ENCODE data around the gene INPP5A. TPM values are rescaled to one million over a fixed set of nuclear protein-coding genes. Genes with fewer than 3 reads are reported as not detected.

The INPP5A gene
- total and polyA plus RNA-seq, 10 of the 15 experiments (the other 5 are each of a cell fraction or from before 2014, with no cell fraction given), result 0.52 to 15.0 (median 6.3) TPM

- H3K9me3 ChIP-seq (replicated peaks; ENCODE audit: control insufficient read depth, insufficient read depth, low read length), result no peaks in the 10 kb centered on the region
- BruUV-seq (replicated peaks), result TSS peak; percentile 54
- peaks cover 35% of the 10 kb centered on the region for H3K4me1 ChIP-seq (ENCODE audit: control insufficient read depth, insufficient read depth, low read length)
- SMC1A ChIA-PET (ENCODE audit: uncharacterized antibody, unreplicated experiment), result interaction anchor here (1.2 to 5.5 kb wide), 13 partner anchors 8 to 86 kb away, joined by 3 to 61 read pairs (median 6); no protein-coding TSS in a partner anchor
- no peak for FAIRE-seq
- H3K27me3 ChIP-seq (replicated peaks in 1 of 2; ENCODE audit: control insufficient read depth in 2 of 2, insufficient read depth in 2 of 2, low read length in 1 of 2), result no peaks in the 10 kb centered on the region
- in situ Hi-C loops (cut with MboI), result no loop called here
- H4K20me1 ChIP-seq (ENCODE audit: control insufficient read depth, insufficient read depth), result peaks cover 2% of the 10 kb centered on the region; the same call in 1 of the 2 replicates
- intact Hi-C loops (cut with micrococcal nuclease; ENCODE audit: unreplicated experiment), result loop anchor here (5.0 kb wide), 2 partner anchors 97 to 218 kb away; no protein-coding TSS in a partner anchor
- no peaks in the 10 kb centered on the region for H3K36me3 ChIP-seq (ENCODE audit: control insufficient read depth in 2 of 2, insufficient read depth in 2 of 2, low read length in 1 of 2)
- peaks cover 21% of the 10 kb centered on the region for H3K79me2 ChIP-seq (ENCODE audit: control insufficient read depth, insufficient read depth, low read length)
- no peak for DNase-seq (ENCODE audit: low read depth, low spot score)
- no peak overlapping the region for H3K9ac ChIP-seq (ENCODE audit: control insufficient read depth, insufficient read depth, low read length)
- 37% methylated on average over 5 of the region's 5 CpGs for WGBS (ENCODE audit: insufficient coverage, insufficient replicate concordance, low lambda C conversion rate, missing lambda C conversion rate)
- POLR2A ChIA-PET, result interaction anchor here (0.9 to 4.6 kb wide), 10 partner anchors 11 to 640 kb away, joined by 3 to 29 read pairs (median 6); partner anchors contain the start of gene PPP2R2D
- CTCF ChIA-PET, result interaction anchor here (1.0 to 4.5 kb wide), 12 partner anchors 9 to 97 kb away, joined by 3 to 27 read pairs (median 8); no protein-coding TSS in a partner anchor
- peak overlapping the region; percentile 78 for H3K4me3 ChIP-seq
- peak overlapping the region; percentile 92 for H3K4me2 ChIP-seq (ENCODE audit: control insufficient read depth, insufficient read depth)
- no peak for ATAC-seq
- RAD21 ChIA-PET (ENCODE audit: unreplicated experiment), result interaction anchor here (0.9 to 6.1 kb wide), 12 partner anchors 11 to 99 kb away, joined by 3 to 91 read pairs (median 16); no protein-coding TSS in a partner anchor
- no peak overlapping the region for H3K27ac ChIP-seq (ENCODE audit: control insufficient read depth, insufficient read depth)
- H2AFZ ChIP-seq (ENCODE audit: control insufficient read depth, low read depth, low read length), result no peak overlapping the region
- TF ChIP-seq, protein P1, sequence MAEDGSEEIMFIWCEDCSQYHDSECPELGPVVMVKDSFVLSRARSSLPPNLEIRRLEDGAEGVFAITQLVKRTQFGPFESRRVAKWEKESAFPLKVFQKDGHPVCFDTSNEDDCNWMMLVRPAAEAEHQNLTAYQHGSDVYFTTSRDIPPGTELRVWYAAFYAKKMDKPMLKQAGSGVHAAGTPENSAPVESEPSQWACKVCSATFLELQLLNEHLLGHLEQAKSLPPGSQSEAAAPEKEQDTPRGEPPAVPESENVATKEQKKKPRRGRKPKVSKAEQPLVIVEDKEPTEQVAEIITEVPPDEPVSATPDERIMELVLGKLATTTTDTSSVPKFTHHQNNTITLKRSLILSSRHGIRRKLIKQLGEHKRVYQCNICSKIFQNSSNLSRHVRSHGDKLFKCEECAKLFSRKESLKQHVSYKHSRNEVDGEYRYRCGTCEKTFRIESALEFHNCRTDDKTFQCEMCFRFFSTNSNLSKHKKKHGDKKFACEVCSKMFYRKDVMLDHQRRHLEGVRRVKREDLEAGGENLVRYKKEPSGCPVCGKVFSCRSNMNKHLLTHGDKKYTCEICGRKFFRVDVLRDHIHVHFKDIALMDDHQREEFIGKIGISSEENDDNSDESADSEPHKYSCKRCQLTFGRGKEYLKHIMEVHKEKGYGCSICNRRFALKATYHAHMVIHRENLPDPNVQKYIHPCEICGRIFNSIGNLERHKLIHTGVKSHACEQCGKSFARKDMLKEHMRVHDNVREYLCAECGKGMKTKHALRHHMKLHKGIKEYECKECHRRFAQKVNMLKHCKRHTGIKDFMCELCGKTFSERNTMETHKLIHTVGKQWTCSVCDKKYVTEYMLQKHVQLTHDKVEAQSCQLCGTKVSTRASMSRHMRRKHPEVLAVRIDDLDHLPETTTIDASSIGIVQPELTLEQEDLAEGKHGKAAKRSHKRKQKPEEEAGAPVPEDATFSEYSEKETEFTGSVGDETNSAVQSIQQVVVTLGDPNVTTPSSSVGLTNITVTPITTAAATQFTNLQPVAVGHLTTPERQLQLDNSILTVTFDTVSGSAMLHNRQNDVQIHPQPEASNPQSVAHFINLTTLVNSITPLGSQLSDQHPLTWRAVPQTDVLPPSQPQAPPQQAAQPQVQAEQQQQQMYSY (CRISPR knock-in tag; IDR thresholded peaks at IDR 0.05), result no peak
- TF ChIP-seq ZBTB4 (CRISPR knock-in tag; IDR thresholded peaks at IDR 0.05) (no peak), PAX8 (IDR thresholded peaks at IDR 0.05) (no peak), MXI1 (IDR thresholded peaks at IDR 0.05; ENCODE audit: low read depth, low read length) (0 out of 2 replicates have a peak, but pooled peaks have one; percentile 3), HDAC2 (IDR thresholded peaks at IDR 0.05) (no peak), ZBTB33 (IDR thresholded peaks at IDR 0.05) (no peak), ZNF207 (IDR thresholded peaks at IDR 0.05; ENCODE audit: borderline replicate concordance) (no peak)
- TF ChIP-seq, protein P2, sequence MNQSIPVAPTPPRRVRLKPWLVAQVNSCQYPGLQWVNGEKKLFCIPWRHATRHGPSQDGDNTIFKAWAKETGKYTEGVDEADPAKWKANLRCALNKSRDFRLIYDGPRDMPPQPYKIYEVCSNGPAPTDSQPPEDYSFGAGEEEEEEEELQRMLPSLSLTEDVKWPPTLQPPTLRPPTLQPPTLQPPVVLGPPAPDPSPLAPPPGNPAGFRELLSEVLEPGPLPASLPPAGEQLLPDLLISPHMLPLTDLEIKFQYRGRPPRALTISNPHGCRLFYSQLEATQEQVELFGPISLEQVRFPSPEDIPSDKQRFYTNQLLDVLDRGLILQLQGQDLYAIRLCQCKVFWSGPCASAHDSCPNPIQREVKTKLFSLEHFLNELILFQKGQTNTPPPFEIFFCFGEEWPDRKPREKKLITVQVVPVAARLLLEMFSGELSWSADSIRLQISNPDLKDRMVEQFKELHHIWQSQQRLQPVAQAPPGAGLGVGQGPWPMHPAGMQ (IDR thresholded peaks at IDR 0.05; ENCODE audit: borderline replicate concordance), result no peak
- TF ChIP-seq, protein P3, sequence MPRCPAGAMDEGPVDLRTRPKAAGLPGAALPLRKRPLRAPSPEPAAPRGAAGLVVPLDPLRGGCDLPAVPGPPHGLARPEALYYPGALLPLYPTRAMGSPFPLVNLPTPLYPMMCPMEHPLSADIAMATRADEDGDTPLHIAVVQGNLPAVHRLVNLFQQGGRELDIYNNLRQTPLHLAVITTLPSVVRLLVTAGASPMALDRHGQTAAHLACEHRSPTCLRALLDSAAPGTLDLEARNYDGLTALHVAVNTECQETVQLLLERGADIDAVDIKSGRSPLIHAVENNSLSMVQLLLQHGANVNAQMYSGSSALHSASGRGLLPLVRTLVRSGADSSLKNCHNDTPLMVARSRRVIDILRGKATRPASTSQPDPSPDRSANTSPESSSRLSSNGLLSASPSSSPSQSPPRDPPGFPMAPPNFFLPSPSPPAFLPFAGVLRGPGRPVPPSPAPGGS (IDR thresholded peaks at IDR 0.05; ENCODE audit: borderline replicate concordance, insufficient read depth, low read depth, low read length, poor library complexity, severe bottlenecking), result no peak
These were observed 2.3 kb downstream of the INPP5A start for GRCh38 chr10:132539894-132540293.

Data from GM12878 (cell line).